GM18909 (cell line): Measurements from ENCODE around the gene STAG2.
"Not testable (repeated sequence)": the region's sequence is repeated elsewhere in the genome, so short reads cannot be mapped to it uniquely, and the experiment has no call there.

Source experiments
- ATAC-seq: cut with Tn5 transposase; IDR thresholded peaks from one replicate; pipeline ENCODE4 v1.9.1; 2021; ENCODE audit warnings: mild to moderate bottlenecking; ENCODE audit not compliant: unreplicated experiment, poor library complexity

Gene STAG2

GRCh38 chrX:124028182-124028581, 66.7 kb downstream of the STAG2 start:
- ATAC-seq: no peak

GRCh38 chrX:124030520-124030919, 69.0 kb downstream of the STAG2 start:
- ATAC-seq: peak; percentile 81

- no peak for ATAC-seq
Measured at GRCh38 chrX:124033821-124034220, 72.3 kb downstream of the STAG2 start.

- ATAC-seq: no peak
Measured at GRCh38 chrX:124035657-124036056, 74.2 kb downstream of the STAG2 start.

- ATAC-seq: no peak
Measured at GRCh38 chrX:124042042-124042441, 80.5 kb downstream of the STAG2 start.

GRCh38 chrX:124045109-124045508, 83.6 kb downstream of the STAG2 start:
- no peak for ATAC-seq

- ATAC-seq: not testable (repeated sequence)
Measured at GRCh38 chrX:124084417-124084816, 122.9 kb downstream of the STAG2 start.

- no peak for ATAC-seq
Measured at GRCh38 chrX:124085063-124085462, 123.6 kb downstream of the STAG2 start.

GRCh38 chrX:124086411-124086810, 124.9 kb downstream of the STAG2 start:
- ATAC-seq: no peak

- ATAC-seq: no peak
Measured at GRCh38 chrX:124087000-124087746, 125.7 kb downstream of the STAG2 start.

GRCh38 chrX:124093222-124093621, 131.7 kb downstream of the STAG2 start:
- ATAC-seq: no peak

- no peak for ATAC-seq
Measured at GRCh38 chrX:124097116-124097515, 135.6 kb downstream of the STAG2 start.

- no peak for ATAC-seq
Measured at GRCh38 chrX:124098089-124098488, 136.6 kb downstream of the STAG2 start.

- no peak for ATAC-seq
Measured at GRCh38 chrX:124103966-124104365, 142.5 kb downstream of the STAG2 start.

- not testable (repeated sequence) for ATAC-seq
Measured at GRCh38 chrX:124104512-124104911, 143.0 kb downstream of the STAG2 start.

GRCh38 chrX:124113621-124114600, 152.4 kb downstream of the STAG2 start:
- no peak for ATAC-seq

- no peak for ATAC-seq
Measured at GRCh38 chrX:124117325-124117724, 155.8 kb downstream of the STAG2 start.

- no peak for ATAC-seq
Measured at GRCh38 chrX:124125471-124125870, 164.0 kb downstream of the STAG2 start.

- ATAC-seq: no peak
Measured at GRCh38 chrX:124127496-124127895, 166.0 kb downstream of the STAG2 start.

- ATAC-seq: not testable (repeated sequence)
Measured at GRCh38 chrX:124132437-124132836, 170.9 kb downstream of the STAG2 start.

- ATAC-seq: no peak
Measured at GRCh38 chrX:124145749-124146148, 184.2 kb downstream of the STAG2 start.
